Endothelial cell of umbilical vein (primary cell): ENCODE data around the gene TTC9. TPM values are rescaled to one million over a fixed set of nuclear protein-coding genes. Genes with fewer than 3 reads are reported as not detected.
"Not testable (repeated sequence)": the region's sequence is repeated elsewhere in the genome, so short reads cannot be mapped to it uniquely, and the experiment has no call there.

Experiments used
- BruUV-seq: library from RNA; stranded (reverse); fragments of 400-500 nt; replicated peaks from 2 replicates; lab custom pipeline; 2021; lab: Mats Ljungman, UMichigan
- CTCF ChIA-PET: fragments of 300-600, 350-600 bp; sonication (Branson Sonifier 250); formaldehyde crosslinking; loops from one replicate; lab custom pipeline; 2021; ENCODE audit warnings: antibody characterized with exemption, inconsistent platforms; lab: Charles Lee
- POLR2A ChIA-PET: fragments of 300-600, 350-600 bp; sonication (Branson Sonifier 250); formaldehyde crosslinking; loops from one replicate; lab custom pipeline; 2021; ENCODE audit warnings: antibody characterized with exemption, inconsistent platforms; lab: Charles Lee
- DNase-seq: peaks from one replicate; pipeline ENCODE4 v3.0.0-alpha.2; 2011; ENCODE audit warnings: low read depth, low spot score
- FAIRE-seq: peaks from 2 replicates; lab custom pipeline; 2011; peaks lifted over from hg19 to GRCh38; lab: Jason Lieb, UNC
- H2AFZ ChIP-seq: 2 replicates; pipeline ENCODE4 v1.6.0; 2012; ENCODE audit warnings: low read depth, low read length, control low read depth, inconsistent platforms
- H3K27ac ChIP-seq: 2 replicates; pipeline ENCODE4 v1.5.1; 2011; ENCODE audit warnings: low read depth, mild to moderate bottlenecking, control low read depth, low read length, moderate library complexity; ENCODE audit not compliant: insufficient read depth
- H3K27me3 ChIP-seq, 2 experiments: 2 replicates each; pipeline versions ENCODE4 v1.6.0 to v1.6.1; 2011; ENCODE audit warnings: low read length in 2 of 2, mixed read lengths in 1 of 2; ENCODE audit not compliant: control insufficient read depth in 2 of 2, insufficient read depth in 2 of 2
- H3K36me3 ChIP-seq, 2 experiments: 2 replicates in 1 of 2; 3 replicates in 1 of 2; pipeline ENCODE4 v1.5.1; 2011; ENCODE audit warnings: low read length in 2 of 2, mild to moderate bottlenecking in 1 of 2, moderate library complexity in 1 of 2; ENCODE audit not compliant: control insufficient read depth in 2 of 2, insufficient read depth in 2 of 2; ENCODE audit errors: extremely low read depth in 1 of 2
- H3K4me1 ChIP-seq: 3 replicates; pipeline ENCODE4 v1.5.1; 2011; ENCODE audit warnings: mild to moderate bottlenecking, low read length; ENCODE audit not compliant: control insufficient read depth, insufficient read depth; ENCODE audit errors: extremely low read depth
- H3K4me2 ChIP-seq: 2 replicates; pipeline ENCODE4 v1.6.1; 2011; ENCODE audit warnings: low read length, control low read depth, mixed read lengths; ENCODE audit not compliant: insufficient read depth
- H3K4me3 ChIP-seq, 3 experiments: fragments of 200-600 bp in 1 of 3; sonication (generic), shearing (Covaris generic) in 1 of 3; replicated peaks in 1 of 3; 2 replicates each; pipeline ENCODE4 v1.5.1; 2011 to 2016; ENCODE audit warnings: control low read depth in 3 of 3, low read length in 3 of 3, mild to moderate bottlenecking in 2 of 3, inconsistent platforms in 1 of 3, low read depth in 1 of 3, moderate library complexity in 1 of 3; ENCODE audit not compliant: insufficient read depth in 1 of 3
- H3K79me2 ChIP-seq: 2 replicates; pipeline ENCODE4 v1.6.0; 2012; ENCODE audit warnings: low read length, inconsistent platforms; ENCODE audit not compliant: control insufficient read depth, insufficient read depth
- H3K9ac ChIP-seq: replicated peaks from 2 replicates; pipeline ENCODE3; 2011; ENCODE audit warnings: low read length, control low read depth; ENCODE audit not compliant: insufficient read depth; ENCODE audit errors: extremely low read depth
- H3K9me1 ChIP-seq: replicated peaks from 3 replicates; pipeline ENCODE4 v1.6.0; 2011; ENCODE audit warnings: mild to moderate bottlenecking, low read length; ENCODE audit not compliant: control insufficient read depth, insufficient read depth; ENCODE audit errors: extremely low read depth
- H3K9me3 ChIP-seq: replicated peaks from 2 replicates; pipeline ENCODE4 v1.5.1; 2012; ENCODE audit warnings: low read length, inconsistent platforms; ENCODE audit not compliant: control insufficient read depth, insufficient read depth
- H4K20me1 ChIP-seq: replicated peaks from 2 replicates; pipeline ENCODE3; 2011; ENCODE audit warnings: mild to moderate bottlenecking, low read length; ENCODE audit not compliant: control insufficient read depth, insufficient read depth; ENCODE audit errors: extremely low read depth
- EZH2 ChIP-seq: IDR thresholded peaks from 2 replicates; pipeline ENCODE4 v1.6.1; 2012; ENCODE audit warnings: borderline replicate concordance, low read depth, mild to moderate bottlenecking, moderate library complexity, low read length, inconsistent platforms; ENCODE audit not compliant: severe bottlenecking
- FOS ChIP-seq: IDR thresholded peaks from 2 replicates; pipeline ENCODE4 v1.6.1; 2011; ENCODE audit warnings: mild to moderate bottlenecking, low read length, moderate library complexity, borderline replicate concordance; ENCODE audit not compliant: insufficient read depth
- GATA2 ChIP-seq: IDR thresholded peaks from 2 replicates; pipeline ENCODE4 v1.7.0; 2011; ENCODE audit warnings: low read depth, mild to moderate bottlenecking, moderate library complexity, mixed read lengths, low read length; ENCODE audit not compliant: insufficient read length, insufficient read depth
- JUN ChIP-seq: IDR thresholded peaks from 2 replicates; pipeline ENCODE4 v1.6.1; 2011; ENCODE audit warnings: borderline replicate concordance, low read depth; ENCODE audit not compliant: insufficient read length, insufficient read depth
- MAX ChIP-seq: IDR thresholded peaks from 2 replicates; pipeline ENCODE4 v1.6.1; 2011; ENCODE audit not compliant: insufficient read depth, insufficient read length
- MYC ChIP-seq: IDR thresholded peaks from one replicate; pipeline ENCODE4 v1.6.1; 2011; ENCODE audit warnings: mild to moderate bottlenecking, low read depth, low read length
- POLR2A ChIP-seq: IDR thresholded peaks from 2 replicates; pipeline ENCODE4 v1.6.1; 2012; ENCODE audit warnings: low read depth, mild to moderate bottlenecking, control low read depth, low read length
- POLR2AphosphoS5 ChIP-seq: IDR thresholded peaks from 2 replicates; pipeline ENCODE4 v1.6.1; 2012; ENCODE audit warnings: low read depth, mild to moderate bottlenecking, control low read depth, low read length, moderate library complexity; ENCODE audit not compliant: insufficient read depth
- dilution Hi-C: fragments of 300-500 bp; cut with MboI; formaldehyde crosslinking; loops from one replicate; pipeline ENCODE4 v1.15.0; 2019; ENCODE audit warnings: low sequenced_read_pairs; ENCODE audit not compliant: extremely low pct_ligation_motif_present
- intact Hi-C: fragments of 100-400 bp; cut with micrococcal nuclease; formaldehyde crosslinking; loops from one replicate; pipeline ENCODE4 v1.10.0; 2022
- polyA plus RNA-seq, 4 experiments: library from polyadenylated mRNA; depleted of rRNA in 3 of 4; stranded (reverse) in 3 of 4; unstranded in 1 of 4; fragments of >200 nt; gene quantifications; 2 replicates each; pipeline versions ENCODE4 v1.2.1 to v1.2.3, GENCODE V29; 2011 to 2012; ENCODE audit warnings: missing spikeins in 1 of 4
- total RNA-seq: library from RNA; stranded (reverse); gene quantifications from 2 replicates; pipeline ENCODE4 v1.2.3, GENCODE V29; 2021
- TF ChIP-seq, protein P1 (sequence below), 2 donors: IDR thresholded peaks; 1 replicate in 1 of 2; 2 replicates in 1 of 2; pipeline ENCODE4 v1.5.1; 2011; ENCODE audit warnings: low read length in 2 of 2, mild to moderate bottlenecking in 2 of 2, moderate library complexity in 2 of 2, control low read depth in 1 of 2, inconsistent platforms in 1 of 2, low read depth in 1 of 2; ENCODE audit not compliant: insufficient read depth in 1 of 2; ENCODE audit errors: extremely low read depth in 1 of 2

TTC9 gene
- total and polyA plus RNA-seq, 2 donors (not counting 3 experiments of a cell fraction or from before 2014, with no cell fraction given), result 0.06 TPM; not detected in 1

GRCh38 chr14:70702161-70702560, 60.4 kb downstream of the TTC9 start:
- DNase-seq, result no peak

DNA sequence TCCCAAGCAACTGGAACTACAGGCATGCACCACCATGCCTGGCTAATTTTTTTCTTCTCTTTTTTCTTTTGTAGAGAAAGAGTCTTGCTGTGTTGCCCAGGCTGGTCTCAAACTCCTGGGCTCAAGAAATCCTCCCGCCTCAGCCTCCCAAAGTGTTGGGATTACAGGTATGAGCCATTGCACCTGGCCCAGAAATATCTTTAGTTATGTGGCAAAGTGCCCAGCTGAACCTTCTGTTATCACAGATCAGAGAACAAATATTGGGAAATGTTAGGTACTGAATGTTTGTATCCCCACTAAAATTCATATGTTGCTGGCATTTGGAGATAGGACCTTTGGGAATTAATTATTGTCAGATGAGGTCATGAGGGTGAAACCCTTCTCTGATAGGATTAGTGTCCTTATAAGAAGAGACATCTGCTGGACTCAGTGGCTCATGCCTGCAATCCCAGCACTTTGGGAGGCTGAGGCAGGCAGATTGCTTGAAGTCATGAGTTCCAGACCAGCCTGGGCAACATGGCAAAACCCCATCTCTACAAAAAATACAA, 62.0 kb downstream of the TTC9 start:
- H3K9ac ChIP-seq, H3K27me3 ChIP-seq, H3K4me3 ChIP-seq, BruUV-seq, CTCF ChIA-PET, H3K9me1 ChIP-seq, H3K9me3 ChIP-seq, H2AFZ ChIP-seq, dilution Hi-C loops, H3K79me2 ChIP-seq, H3K4me2 ChIP-seq, H3K4me1 ChIP-seq, H3K36me3 ChIP-seq, intact Hi-C loops, H4K20me1 ChIP-seq, FAIRE-seq, DNase-seq, POLR2A ChIA-PET, H3K27ac ChIP-seq: not testable (repeated sequence)

More at GRCh38 chr14:70702161-70702560, 60.4 kb downstream of the TTC9 start:
- no peak for FAIRE-seq
- no peaks in the 10 kb centered on the region for H4K20me1 ChIP-seq
- dilution Hi-C loops (no loop called here), intact Hi-C loops (no loop called here)
- no peak overlapping the region for H3K4me2 ChIP-seq
- ChIA-PET POLR2A (no interaction called here), CTCF (no interaction called here)
- H3K79me2 ChIP-seq, result no peaks in the 10 kb centered on the region
- no peak overlapping the region for H3K4me3 ChIP-seq
- H3K36me3 ChIP-seq, result no peaks in the 10 kb centered on the region
- H2AFZ ChIP-seq, result no peak overlapping the region
- no peak overlapping the region for H3K9ac ChIP-seq
- H3K27ac ChIP-seq, result no peak overlapping the region
- H3K4me1 ChIP-seq, result no peaks in the 10 kb centered on the region
- BruUV-seq, result no TSS peak
- H3K9me1 ChIP-seq, result no peaks in the 10 kb centered on the region
- TF ChIP-seq MYC, result no peak
- TF ChIP-seq FOS, result no peak
- TF ChIP-seq, protein P1, sequence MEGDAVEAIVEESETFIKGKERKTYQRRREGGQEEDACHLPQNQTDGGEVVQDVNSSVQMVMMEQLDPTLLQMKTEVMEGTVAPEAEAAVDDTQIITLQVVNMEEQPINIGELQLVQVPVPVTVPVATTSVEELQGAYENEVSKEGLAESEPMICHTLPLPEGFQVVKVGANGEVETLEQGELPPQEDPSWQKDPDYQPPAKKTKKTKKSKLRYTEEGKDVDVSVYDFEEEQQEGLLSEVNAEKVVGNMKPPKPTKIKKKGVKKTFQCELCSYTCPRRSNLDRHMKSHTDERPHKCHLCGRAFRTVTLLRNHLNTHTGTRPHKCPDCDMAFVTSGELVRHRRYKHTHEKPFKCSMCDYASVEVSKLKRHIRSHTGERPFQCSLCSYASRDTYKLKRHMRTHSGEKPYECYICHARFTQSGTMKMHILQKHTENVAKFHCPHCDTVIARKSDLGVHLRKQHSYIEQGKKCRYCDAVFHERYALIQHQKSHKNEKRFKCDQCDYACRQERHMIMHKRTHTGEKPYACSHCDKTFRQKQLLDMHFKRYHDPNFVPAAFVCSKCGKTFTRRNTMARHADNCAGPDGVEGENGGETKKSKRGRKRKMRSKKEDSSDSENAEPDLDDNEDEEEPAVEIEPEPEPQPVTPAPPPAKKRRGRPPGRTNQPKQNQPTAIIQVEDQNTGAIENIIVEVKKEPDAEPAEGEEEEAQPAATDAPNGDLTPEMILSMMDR (IDR thresholded peaks at IDR 0.05; ENCODE audit: extremely low read depth in 1 of 2, insufficient read depth in 1 of 2, low read depth in 1 of 2, low read length in 2 of 2), result no peak
- no peak for TF ChIP-seq POLR2A
- TF ChIP-seq MAX, result no peak
- no peak for TF ChIP-seq EZH2
- no peak for TF ChIP-seq POLR2AphosphoS5
- TF ChIP-seq GATA2, result no peak
- TF ChIP-seq JUN, result no peak
- no peaks in the 10 kb centered on the region for H3K9me3 ChIP-seq
- H3K27me3 ChIP-seq, result no peaks in the 10 kb centered on the region
